ENCODE data around the gene KNL1. TPM values are rescaled to one million over a fixed set of nuclear protein-coding genes. Genes with fewer than 3 reads are reported as not detected.

The KNL1 gene
- total RNA-seq, 3 donors from 2014 or later = 0.66 to 1.8 (median 1.3) TPM

- H3K36me3 ChIP-seq = no peaks in the 10 kb centered on the region
- no peaks in the 10 kb centered on the region for H3K27me3 ChIP-seq
- H3K4me3 ChIP-seq = peak within 1 kb of the TSS; percentile 59 to 88 (median 80)
- H3K4me1 ChIP-seq = peaks cover 0 to 3% of the 10 kb centered on the region in 2 donors
- peak within 1 kb of the TSS; percentile 94 to 98 for H3K27ac ChIP-seq
- peak; percentile 97 to 99 for DNase-seq (ENCODE audit: low spot score in 2 of 2)
- H3K9me3 ChIP-seq = no peaks in the 10 kb centered on the region
- intact Hi-C loops (cut with DNase I; ENCODE audit: low total_unique reads) = no loop called here
- TF ChIP-seq POLR2AphosphoS5 (IDR thresholded peaks at IDR 0.05) = peak; percentile 65 to 89 (median 83)
- peak; percentile 74 for TF ChIP-seq POLR2A (IDR thresholded peaks at IDR 0.05)
- TF ChIP-seq CTCF (IDR thresholded peaks at IDR 0.05) = peak in 1 of 3 donors; percentile 22
Observed at GRCh38 chr15:40564591-40565332, 29.3 kb upstream of the KNL1 start, which contains the start of gene CCDC32. TSS of gene CCDC32 (minus strand) at chr15:40565042. CDS start at chr15:40563015, 2,027 bp downstream.

- Histone ChIP-seq H3K27me3 (no peaks in the 10 kb centered on the region), H3K4me1 (peaks cover 0 to 10% of the 10 kb centered on the region in 2 donors), H3K27ac (peak overlapping the region; percentile 94 to 98), H3K4me3 (peak overlapping the region; percentile 59 to 88 (median 80)), H3K9me3 (no peaks in the 10 kb centered on the region), H3K36me3 (no peaks in the 10 kb centered on the region)
- intact Hi-C loops (cut with DNase I; ENCODE audit: low total_unique reads) = no loop called here
- TF ChIP-seq CTCF (IDR thresholded peaks at IDR 0.05) = no peak
- no peak for TF ChIP-seq POLR2A (IDR thresholded peaks at IDR 0.05)
- no peak for TF ChIP-seq POLR2AphosphoS5 (IDR thresholded peaks at IDR 0.05)
- no peak for DNase-seq (ENCODE audit: low spot score in 2 of 2)
Observed at GRCh38 chr15:40565333-40566238, 28.5 kb upstream of the KNL1 start.

- intact Hi-C loops (cut with DNase I; ENCODE audit: low total_unique reads) = no loop called here
- DNase-seq (ENCODE audit: low spot score in 2 of 2) = no peak
- TF ChIP-seq POLR2AphosphoS5 (IDR thresholded peaks at IDR 0.05) (no peak), CTCF (IDR thresholded peaks at IDR 0.05) (no peak)
- Histone ChIP-seq H3K27ac (no peak overlapping the region), H3K27me3 (no peaks in the 10 kb centered on the region), H3K36me3 (no peaks in the 10 kb centered on the region), H3K9me3 (no peaks in the 10 kb centered on the region), H3K4me3 (no peak overlapping the region), H3K4me1 (peaks cover 0 to 8% of the 10 kb centered on the region in 2 donors)
Observed at GRCh38 chr15:40567111-40567510, 26.9 kb upstream of the KNL1 start.

GRCh38 chr15:40569129-40569953 lies 24.7 kb upstream of the KNL1 start, which contains the start of gene RPUSD2:
TSS of gene RPUSD2 (plus strand) at chr15:40569299. CDS start at chr15:40569338, 39 bp downstream.
- Histone ChIP-seq H3K36me3 (no peaks in the 10 kb centered on the region), H3K4me1 (peaks cover 0 to 8% of the 10 kb centered on the region in 2 donors), H3K9me3 (no peaks in the 10 kb centered on the region), H3K4me3 (peak within 1 kb of the TSS; percentile 89 to 95 (median 91)), H3K27ac (peak within 1 kb of the TSS; percentile 83 to 86), H3K27me3 (no peaks in the 10 kb centered on the region)
- DNase-seq (ENCODE audit: low spot score in 2 of 2) = peak; percentile 91 to 92
- TF ChIP-seq CTCF (IDR thresholded peaks at IDR 0.05) (no peak), POLR2A (IDR thresholded peaks at IDR 0.05) (peak; percentile 62), POLR2AphosphoS5 (IDR thresholded peaks at IDR 0.05) (peak; percentile 91 to 95 (median 95))
- intact Hi-C loops (cut with DNase I; ENCODE audit: low total_unique reads) = no loop called here

Measured in breast epithelium (tissue), 4 donors.